ENCODE measurements around the gene CACNA1C.
"Not testable (repeated sequence)": the region's sequence is repeated elsewhere in the genome, so short reads cannot be mapped to it uniquely, and the experiment has no call there.

The CACNA1C gene

GRCh38 chr12:2112401-2112800 lies 59.6 kb downstream of the CACNA1C start:
- DNase-seq (ENCODE audit: low read depth): no peak

- DNase-seq (ENCODE audit: low read depth): no peak
Observed at GRCh38 chr12:2113119-2113912, 60.5 kb downstream of the CACNA1C start.

GRCh38 chr12:2114071-2114470 lies 61.3 kb downstream of the CACNA1C start:
- DNase-seq (ENCODE audit: low read depth): no peak

GRCh38 chr12:2115101-2115845 lies 62.5 kb downstream of the CACNA1C start:
- no peak for DNase-seq (ENCODE audit: low read depth)

- DNase-seq (ENCODE audit: low read depth): no peak
Observed at GRCh38 chr12:2117541-2117940, 64.8 kb downstream of the CACNA1C start.

GRCh38 chr12:2118061-2118460 lies 65.3 kb downstream of the CACNA1C start:
- no peak for DNase-seq (ENCODE audit: low read depth)

- DNase-seq (ENCODE audit: low read depth): no peak
Observed at GRCh38 chr12:2118481-2119255, 65.9 kb downstream of the CACNA1C start.

GRCh38 chr12:2119266-2119665 lies 66.5 kb downstream of the CACNA1C start:
- no peak for DNase-seq (ENCODE audit: low read depth)

- no peak for DNase-seq (ENCODE audit: low read depth)
Observed at GRCh38 chr12:2120982-2121758, 68.4 kb downstream of the CACNA1C start.

GRCh38 chr12:2124466-2125023 lies 71.8 kb downstream of the CACNA1C start:
- DNase-seq (ENCODE audit: low read depth): no peak

GRCh38 chr12:2125651-2126522 lies 73.1 kb downstream of the CACNA1C start:
- DNase-seq (ENCODE audit: low read depth): no peak

- no peak for DNase-seq (ENCODE audit: low read depth)
Observed at GRCh38 chr12:2126676-2127406, 74.1 kb downstream of the CACNA1C start.

GRCh38 chr12:2129076-2129475 lies 76.3 kb downstream of the CACNA1C start:
- no peak for DNase-seq (ENCODE audit: low read depth)

GRCh38 chr12:2135661-2136418 lies 83.1 kb downstream of the CACNA1C start:
- not testable (repeated sequence) for DNase-seq (ENCODE audit: low read depth)

GRCh38 chr12:2136901-2137300 lies 84.1 kb downstream of the CACNA1C start:
- DNase-seq (ENCODE audit: low read depth): no peak

- no peak for DNase-seq (ENCODE audit: low read depth)
Observed at GRCh38 chr12:2137711-2138110, 84.9 kb downstream of the CACNA1C start.

GRCh38 chr12:2138294-2138693 lies 85.5 kb downstream of the CACNA1C start:
- DNase-seq (ENCODE audit: low read depth): no peak

- no peak for DNase-seq (ENCODE audit: low read depth)
Observed at GRCh38 chr12:2138871-2139308, 86.1 kb downstream of the CACNA1C start.

GRCh38 chr12:2139651-2140050 lies 86.9 kb downstream of the CACNA1C start:
- DNase-seq (ENCODE audit: low read depth): no peak

Data from stimulated activated CD8-positive, alpha-beta memory T cell treated with anti-CD3 and anti-CD28 coated beads, Interleukin-12 subunit alpha, Interleukin-12 subunit beta, amount 100 ng/mL, for 1 hour (primary cell).